Panc1 (cell line): ENCODE measurements around the gene IL11.

Experiments used
- CTCF ChIP-seq: fragments of 450-650 bp; IDR thresholded peaks from 2 replicates; pipeline ENCODE4 v1.5.1; 2017; ENCODE audit warnings: mild to moderate bottlenecking
- POLR2AphosphoS5 ChIP-seq: IDR thresholded peaks from 2 replicates; pipeline ENCODE4 v1.6.1; 2012; ENCODE audit warnings: mild to moderate bottlenecking, low read depth, low read length, moderate library complexity
- REST ChIP-seq, 2 experiments: IDR thresholded peaks; 2 replicates each; pipeline ENCODE4 v1.6.1; 2011 to 2012; ENCODE audit warnings: low read depth in 2 of 2, control low read depth in 1 of 2, low read length in 1 of 2, mild to moderate bottlenecking in 1 of 2, moderate library complexity in 1 of 2; ENCODE audit not compliant: insufficient read depth in 1 of 2
- SIN3A ChIP-seq: IDR thresholded peaks from 2 replicates; pipeline ENCODE4 v1.6.1; 2012; ENCODE audit warnings: low read depth, mild to moderate bottlenecking, low read length, moderate library complexity, borderline replicate concordance; ENCODE audit not compliant: insufficient read depth
- TCF7L2 ChIP-seq: IDR thresholded peaks from 2 replicates; pipeline ENCODE4 v1.6.1; 2011; ENCODE audit warnings: mild to moderate bottlenecking, low read depth, low read length, inconsistent platforms

GRCh38 chr19:55358943-55359908 is 11.0 kb downstream of the IL11 start:
- TF ChIP-seq CTCF = no peak
- no peak for TF ChIP-seq POLR2AphosphoS5
- TF ChIP-seq SIN3A = no peak
- TF ChIP-seq TCF7L2 = no peak
- no peak for TF ChIP-seq REST (IDR thresholded peaks at IDR 0.05; ENCODE audit: insufficient read depth in 1 of 2, low read depth in 2 of 2, low read length in 1 of 2)
